ENCODE measurements around the gene NR2C1. TPM values are rescaled to one million over a fixed set of nuclear protein-coding genes. Genes with fewer than 3 reads are reported as not detected.

NR2C1 gene
- total and polyA plus RNA-seq, 2 donors: 42.3 to 123 TPM

DNA sequence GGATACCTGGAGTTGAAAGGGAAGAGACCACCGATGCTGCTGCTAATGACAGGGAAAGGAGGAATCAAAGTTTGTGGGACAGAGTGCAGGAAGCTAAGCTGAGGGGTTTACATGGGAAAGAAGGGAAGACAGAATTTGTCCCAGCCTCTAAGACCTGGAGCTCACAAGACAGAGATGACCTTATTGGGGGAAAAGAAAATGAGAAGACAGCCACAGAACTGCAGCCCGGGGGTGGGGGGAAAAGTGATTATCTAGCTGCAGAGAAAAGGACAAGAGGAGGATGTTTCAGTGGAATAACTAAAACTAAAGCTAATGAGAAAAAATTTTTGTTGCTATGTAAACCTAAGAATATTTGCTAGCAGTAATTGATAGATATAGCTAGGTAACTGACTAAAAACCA, 100.6 kb downstream of the NR2C1 start:
- DNase-seq (ENCODE audit: low read depth in 6 of 9, low spot score in 9 of 9): no peak
- 99% methylated on average over 2 of the region's 2 CpGs for WGBS
- Histone ChIP-seq H3K36me3 (ENCODE audit: control insufficient read depth in 2 of 2, insufficient read depth in 2 of 2, low read length in 1 of 2) (peaks cover 0 to 10% of the 10 kb centered on the region in 2 donors), H3K4me1 (ENCODE audit: control insufficient read depth in 2 of 2, insufficient read depth in 2 of 2, low read length in 2 of 2) (no peaks in the 10 kb centered on the region), H3K27ac (ENCODE audit: low read depth in 1 of 2, low read length in 1 of 2) (no peak overlapping the region), H3K9me3 (ENCODE audit: control insufficient read depth in 2 of 2, insufficient read depth in 1 of 2, low read length in 1 of 2) (no peaks in the 10 kb centered on the region), H3K27me3 (ENCODE audit: control insufficient read depth in 2 of 2, insufficient read depth in 1 of 2, low read length in 1 of 2) (no peaks in the 10 kb centered on the region), H3K4me3 (ENCODE audit: low read length in 2 of 2) (no peak overlapping the region)

DNA sequence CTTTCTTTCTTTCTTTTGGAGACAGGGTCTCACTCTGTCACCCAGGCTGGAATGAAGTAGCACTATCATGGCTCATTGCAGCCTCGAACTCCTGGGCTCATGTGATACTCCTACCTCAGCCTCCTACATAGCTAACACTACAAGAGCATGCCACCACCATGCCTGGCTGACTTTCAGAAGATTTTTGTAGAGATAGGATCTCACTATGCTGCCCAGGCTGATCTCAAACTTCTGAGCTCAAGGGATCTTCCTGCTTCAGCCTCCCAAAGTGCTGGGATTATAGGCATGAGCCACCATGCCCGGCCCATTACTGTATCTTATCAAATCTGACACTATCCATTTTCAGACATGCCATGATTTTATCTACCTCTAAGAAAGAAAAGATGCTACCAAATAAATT, 101.5 kb downstream of the NR2C1 start:
- 95% methylated on average over 2 of the region's 2 CpGs for WGBS
- Histone ChIP-seq H3K36me3 (ENCODE audit: control insufficient read depth in 2 of 2, insufficient read depth in 2 of 2, low read length in 1 of 2) (peaks cover 0 to 10% of the 10 kb centered on the region in 2 donors), H3K4me3 (ENCODE audit: low read length in 2 of 2) (no peak overlapping the region), H3K27ac (ENCODE audit: low read depth in 1 of 2, low read length in 1 of 2) (no peak overlapping the region), H3K27me3 (ENCODE audit: control insufficient read depth in 2 of 2, insufficient read depth in 1 of 2, low read length in 1 of 2) (no peaks in the 10 kb centered on the region), H3K9me3 (ENCODE audit: control insufficient read depth in 2 of 2, insufficient read depth in 1 of 2, low read length in 1 of 2) (no peaks in the 10 kb centered on the region), H3K4me1 (ENCODE audit: control insufficient read depth in 2 of 2, insufficient read depth in 2 of 2, low read length in 2 of 2) (no peaks in the 10 kb centered on the region)
- DNase-seq (ENCODE audit: low read depth in 6 of 9, low spot score in 9 of 9): no peak

DNA sequence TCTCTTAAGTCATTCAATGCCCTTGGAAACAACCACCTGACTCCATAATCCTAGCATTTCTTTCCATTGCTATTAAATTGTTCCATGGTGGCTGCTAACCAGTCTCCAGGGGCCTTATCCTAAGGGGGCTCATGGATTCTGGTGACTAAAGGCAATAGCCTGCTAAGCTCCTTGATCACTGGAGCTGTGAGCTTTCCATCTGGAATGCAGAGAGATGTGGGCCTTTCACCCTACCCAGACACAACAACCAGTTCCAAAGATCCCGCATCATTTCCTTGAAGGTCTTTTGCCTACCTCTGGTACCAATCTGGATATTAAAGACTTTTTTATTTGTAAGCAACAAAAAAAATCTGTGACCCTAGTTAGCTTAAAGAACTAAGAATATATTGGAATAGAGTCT, 102.9 kb downstream of the NR2C1 start:
- WGBS: 97% methylated on average over 1 of the region's 1 CpG
- no peak for DNase-seq (ENCODE audit: low read depth in 6 of 9, low spot score in 9 of 9)
- Histone ChIP-seq H3K4me1 (ENCODE audit: control insufficient read depth in 2 of 2, insufficient read depth in 2 of 2, low read length in 2 of 2) (no peaks in the 10 kb centered on the region), H3K36me3 (ENCODE audit: control insufficient read depth in 2 of 2, insufficient read depth in 2 of 2, low read length in 1 of 2) (peaks cover 0 to 10% of the 10 kb centered on the region in 2 donors), H3K27me3 (ENCODE audit: control insufficient read depth in 2 of 2, insufficient read depth in 1 of 2, low read length in 1 of 2) (no peaks in the 10 kb centered on the region), H3K9me3 (ENCODE audit: control insufficient read depth in 2 of 2, insufficient read depth in 1 of 2, low read length in 1 of 2) (no peaks in the 10 kb centered on the region), H3K27ac (ENCODE audit: low read depth in 1 of 2, low read length in 1 of 2) (no peak overlapping the region), H3K4me3 (ENCODE audit: low read length in 2 of 2) (no peak overlapping the region)

Other genes with a start within 250 kb of the NR2C1 start
- 136 TPM for gene NDUFA12, start 69.9 kb downstream of the NR2C1 start, total RNA-seq
- gene NDUFA12, start 69.9 kb downstream of the NR2C1 start, polyA plus RNA-seq: 119 TPM
- 9.1 TPM for gene FGD6, start 143.8 kb upstream of the NR2C1 start, total RNA-seq
- 2.3 TPM for gene FGD6, start 143.8 kb upstream of the NR2C1 start, polyA plus RNA-seq
- 54.4 TPM for gene VEZT, start 144.2 kb upstream of the NR2C1 start, total RNA-seq
- gene VEZT, start 144.2 kb upstream of the NR2C1 start, polyA plus RNA-seq: 51.4 TPM

Measured in thymus (tissue), 11 donors.